SK-N-SH (cell line): Measurements from ENCODE around the gene PLD1.

ENCODE experiments used
- CTCF ChIP-seq: fragments of 200-600 bp; sonication (generic); IDR thresholded peaks from 2 replicates; pipeline ENCODE4 v1.6.1; 2017; ENCODE audit warnings: antibody characterized with exemption, mild to moderate bottlenecking, moderate library complexity
- JUND ChIP-seq: IDR thresholded peaks from 2 replicates; pipeline ENCODE4 v1.4.0; 2012
- MEF2A ChIP-seq: IDR thresholded peaks from 2 replicates; pipeline ENCODE4 v1.4.0; 2012; ENCODE audit warnings: low read depth, borderline replicate concordance
- POLR2AphosphoS5 ChIP-seq: IDR thresholded peaks from 2 replicates; pipeline ENCODE4 v1.6.1; 2012; ENCODE audit warnings: low read depth, low read length
- SIN3A ChIP-seq: IDR thresholded peaks from 2 replicates; pipeline ENCODE4 v1.6.1; 2012; ENCODE audit warnings: low read depth, mild to moderate bottlenecking, low read length, moderate library complexity, borderline replicate concordance
- TAF1 ChIP-seq: IDR thresholded peaks from 2 replicates; pipeline ENCODE4 v1.6.1; 2012; ENCODE audit warnings: low read depth, mild to moderate bottlenecking, low read length, moderate library complexity, borderline replicate concordance
- YY1 ChIP-seq: IDR thresholded peaks from 2 replicates; pipeline ENCODE4 v1.4.0; 2012; ENCODE audit warnings: low read depth, mild to moderate bottlenecking

- TF ChIP-seq SIN3A = no peak
- no peak for TF ChIP-seq CTCF
- no peak for TF ChIP-seq JUND
- no peak for TF ChIP-seq TAF1
- no peak for TF ChIP-seq MEF2A
- TF ChIP-seq YY1 = no peak
- no peak for TF ChIP-seq POLR2AphosphoS5
Measured at GRCh38 chr3:171687581-171687980, 122.7 kb downstream of the PLD1 start.
